Fibroblast of skin of right quadriceps (primary cell): Measurements from ENCODE around the gene URB1.
"Not testable (repeated sequence)": the region's sequence is repeated elsewhere in the genome, so short reads cannot be mapped to it uniquely, and the experiment has no call there.

Experiments used
- DNase-seq: peaks from one replicate; pipeline ENCODE4 v3.0.0-alpha.2; 2013

URB1 gene

DNA sequence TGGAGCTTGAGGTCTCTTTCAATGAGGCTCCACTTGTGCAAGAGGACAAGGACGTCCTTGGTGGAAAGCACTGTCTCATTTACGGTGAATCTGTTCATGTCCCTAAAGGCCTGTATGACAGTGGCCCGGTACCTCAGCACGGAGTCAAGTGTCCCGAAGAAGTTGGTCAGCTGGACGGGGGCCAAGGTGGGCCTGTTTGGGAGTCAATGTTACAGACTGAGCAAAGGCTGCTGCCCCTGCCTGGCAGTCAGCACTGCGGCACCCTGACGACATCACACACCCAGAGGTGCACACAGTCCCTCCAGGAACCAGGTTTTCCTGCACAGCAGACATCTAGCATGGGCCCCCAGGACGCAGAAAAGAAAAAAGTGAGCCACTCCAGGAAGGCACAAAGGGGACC is 75.1 kb downstream of the URB1 start:
- no peak for DNase-seq

DNA sequence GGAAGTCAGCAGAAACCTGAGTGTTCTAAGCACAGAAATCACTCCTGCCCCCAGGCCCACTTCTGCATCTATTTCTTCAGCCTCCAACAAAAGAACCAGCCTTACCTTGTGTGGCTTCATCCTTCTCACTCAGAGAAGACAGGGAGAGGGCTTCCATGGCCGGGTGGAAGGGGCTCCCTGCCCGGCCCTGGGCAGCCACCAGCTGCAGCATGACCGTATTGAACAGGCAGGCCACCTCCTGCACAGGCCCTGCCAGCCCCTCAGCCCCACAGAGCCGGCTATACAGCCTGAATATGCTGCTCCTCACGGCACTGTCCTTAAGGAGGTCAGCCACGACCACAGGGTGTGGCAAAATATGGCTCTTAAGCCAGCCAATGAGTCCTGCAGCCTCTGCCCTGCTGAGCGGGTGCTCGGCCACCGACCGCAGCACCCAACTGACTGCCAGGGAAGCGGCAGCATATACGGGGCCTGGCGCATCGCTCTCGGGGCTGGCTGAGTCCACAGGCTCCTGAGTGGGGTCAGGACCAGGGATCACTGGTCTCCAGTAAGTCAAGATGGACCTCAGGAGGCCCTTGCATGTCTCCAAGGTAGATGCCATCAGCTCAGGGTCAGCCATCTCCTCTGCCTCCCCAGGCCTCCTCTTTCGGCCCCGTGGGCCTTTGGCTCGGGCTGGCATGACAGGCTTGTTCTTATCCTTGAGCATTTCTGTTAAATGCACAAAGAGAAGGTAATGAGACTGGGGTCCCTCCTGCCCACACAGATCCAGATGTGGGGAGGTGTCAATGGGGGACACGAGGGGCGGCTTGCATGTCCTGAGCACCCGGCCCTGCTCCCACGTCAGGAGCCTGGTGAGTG is 76.2 kb downstream of the URB1 start:
- no peak for DNase-seq

DNA sequence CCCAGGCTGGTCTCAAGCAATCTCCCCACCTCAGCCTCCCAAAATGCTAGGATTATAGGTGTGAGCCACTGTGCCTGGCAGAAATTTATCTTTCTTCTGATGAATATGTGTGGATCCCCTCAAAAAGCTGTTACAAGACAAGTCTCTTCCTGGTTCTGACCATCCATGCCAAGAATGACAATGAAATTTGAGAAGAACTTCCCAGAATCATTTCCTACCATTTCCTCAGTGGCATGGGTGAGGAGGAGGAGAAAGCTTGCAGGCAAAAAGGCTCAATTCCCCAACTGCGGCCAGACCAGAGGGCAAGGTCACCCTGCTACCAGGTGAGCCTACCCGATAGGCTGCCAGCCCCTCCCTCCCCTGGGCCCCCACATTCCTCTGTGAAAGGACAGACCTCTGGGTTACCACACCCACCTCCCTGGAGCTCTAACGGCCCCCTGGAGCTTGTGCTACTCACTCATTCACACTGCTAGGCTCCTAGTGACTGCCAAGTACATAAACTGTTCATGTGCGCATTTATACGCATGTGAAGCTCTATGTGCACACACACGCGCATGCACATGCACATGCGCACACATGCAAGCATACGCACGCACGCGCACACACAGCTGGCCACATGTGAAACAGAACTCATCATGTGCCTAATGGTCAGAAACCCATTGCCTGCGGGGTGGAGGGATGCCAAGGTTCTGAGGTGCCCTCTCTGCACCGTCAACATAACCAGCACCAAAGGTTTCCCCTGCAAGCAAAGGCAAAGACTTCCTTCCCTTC is 77.1 kb downstream of the URB1 start:
- no peak for DNase-seq

DNA sequence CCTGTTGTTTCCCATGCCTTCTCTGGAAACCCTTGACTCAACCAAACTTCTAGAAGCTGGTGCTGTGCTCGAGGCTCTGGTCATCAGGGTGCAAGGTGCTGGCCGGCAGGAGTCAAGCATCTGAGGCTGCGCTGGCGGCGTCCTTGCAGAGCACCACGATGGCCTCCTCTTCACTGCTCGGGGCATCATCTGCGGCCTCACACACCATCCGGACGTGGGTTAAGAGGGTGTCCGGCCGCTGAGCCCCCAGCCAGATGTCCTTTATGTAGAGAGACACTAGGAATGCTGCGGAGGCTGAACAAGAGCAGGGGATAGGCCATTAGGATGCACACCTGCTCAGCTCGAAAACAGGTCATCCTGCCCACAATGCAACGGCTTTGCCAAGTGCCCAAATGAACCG is 78.0 kb downstream of the URB1 start:
- no peak for DNase-seq

DNA sequence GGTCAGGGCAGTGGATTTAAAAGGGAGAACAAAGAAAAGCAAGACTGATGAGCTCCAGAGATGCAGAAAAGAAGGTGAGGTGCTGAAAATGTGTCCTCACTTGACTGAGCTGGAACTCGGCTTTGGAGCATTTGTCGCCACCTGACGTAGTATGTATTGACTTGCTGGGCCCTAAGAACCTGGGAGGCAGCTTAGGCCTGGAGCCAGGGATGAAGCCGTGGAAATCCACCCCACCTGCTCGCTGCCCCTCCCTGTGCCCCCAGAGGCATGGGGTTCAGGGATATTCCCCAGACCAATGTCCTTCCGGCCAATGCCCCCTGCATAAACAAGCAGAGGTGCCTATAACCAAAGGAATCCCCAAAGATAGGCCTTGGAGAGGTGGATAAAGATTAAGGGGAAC is 79.8 kb downstream of the URB1 start:
- no peak for DNase-seq

DNA sequence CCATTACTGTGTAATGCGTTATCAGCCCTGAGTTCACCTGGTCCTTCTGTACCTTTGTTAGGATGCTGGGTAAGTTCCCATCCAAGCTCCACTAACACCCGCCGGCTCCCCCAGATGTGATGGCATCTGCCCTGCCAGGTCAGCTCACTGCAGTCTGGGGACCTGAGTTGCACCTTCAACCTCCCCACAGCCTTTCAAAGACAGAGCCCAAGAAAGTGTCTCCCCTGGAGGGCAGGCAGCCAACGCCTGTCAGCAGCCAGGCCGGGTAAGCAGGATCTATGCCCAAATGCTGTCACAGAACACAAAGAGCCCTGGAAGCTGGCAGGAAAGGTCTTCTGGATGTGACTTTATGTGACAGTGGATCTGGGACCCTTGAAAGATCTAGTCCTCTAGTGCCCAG is 80.5 kb downstream of the URB1 start:
- no peak for DNase-seq

DNA sequence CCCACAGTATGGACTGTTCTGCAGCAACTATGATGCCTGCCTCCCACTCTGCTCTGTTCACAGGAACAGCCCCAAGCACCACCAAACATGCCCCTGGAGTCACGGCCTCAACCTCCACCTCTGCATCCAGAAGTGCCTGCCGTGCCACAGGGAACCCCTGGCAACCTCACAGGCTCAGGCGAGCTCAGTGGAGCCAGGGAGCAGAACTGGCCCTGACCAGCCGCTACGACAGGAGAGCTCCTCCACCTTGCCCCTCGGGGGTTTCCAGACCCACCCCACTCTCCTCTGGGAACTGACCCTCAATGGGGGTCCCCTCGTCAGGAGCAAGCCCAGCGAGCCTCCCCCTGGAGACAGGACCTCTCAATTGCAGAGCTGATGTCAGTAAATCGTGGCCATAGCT is 81.2 kb downstream of the URB1 start:
- DNase-seq = no peak

DNA sequence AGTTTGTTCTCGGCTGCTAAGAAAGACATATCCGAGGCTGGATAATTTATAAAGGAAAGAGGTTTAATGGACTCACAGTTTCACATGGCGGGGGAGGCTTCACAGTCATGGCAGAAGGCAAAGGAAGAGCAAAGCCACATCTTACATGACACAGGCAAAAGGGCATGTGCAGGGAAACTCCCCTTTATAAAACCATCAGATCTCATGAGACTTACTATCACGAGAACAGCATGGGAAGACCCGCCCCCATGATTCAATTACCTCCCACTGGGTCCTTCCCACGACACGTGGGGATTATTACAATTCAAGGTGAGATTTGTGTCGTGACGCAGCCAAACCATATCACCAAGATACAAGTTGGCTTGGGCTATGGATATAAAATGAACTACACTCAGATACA is 81.8 kb downstream of the URB1 start:
- not testable (repeated sequence) for DNase-seq

DNA sequence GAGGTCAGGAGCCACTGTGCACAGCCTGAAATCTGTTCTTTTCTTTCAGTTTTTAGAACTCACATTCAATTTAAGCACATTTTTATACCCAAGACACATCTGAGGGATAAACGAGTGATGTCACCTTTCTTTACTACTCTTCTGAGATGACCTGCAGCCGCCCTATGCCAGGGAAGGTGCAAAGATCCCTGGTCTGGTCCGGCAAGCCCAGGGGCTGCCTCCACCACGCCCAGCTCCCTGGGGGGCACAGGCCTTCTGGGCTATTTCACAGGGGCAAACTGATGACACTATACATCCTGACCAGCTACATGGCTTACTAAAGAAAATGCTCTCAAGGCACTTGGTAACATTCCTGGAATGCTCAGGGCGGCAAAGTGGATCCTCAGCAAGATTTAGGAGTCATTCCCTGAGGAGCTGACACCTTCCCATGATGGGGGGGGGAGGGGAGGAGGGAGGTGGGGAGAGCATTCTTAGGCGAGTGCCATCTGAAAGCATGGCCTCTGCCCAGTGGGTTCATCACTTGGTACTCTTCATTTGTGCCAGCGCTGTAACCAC is 82.8 kb downstream of the URB1 start:
- no peak for DNase-seq

DNA sequence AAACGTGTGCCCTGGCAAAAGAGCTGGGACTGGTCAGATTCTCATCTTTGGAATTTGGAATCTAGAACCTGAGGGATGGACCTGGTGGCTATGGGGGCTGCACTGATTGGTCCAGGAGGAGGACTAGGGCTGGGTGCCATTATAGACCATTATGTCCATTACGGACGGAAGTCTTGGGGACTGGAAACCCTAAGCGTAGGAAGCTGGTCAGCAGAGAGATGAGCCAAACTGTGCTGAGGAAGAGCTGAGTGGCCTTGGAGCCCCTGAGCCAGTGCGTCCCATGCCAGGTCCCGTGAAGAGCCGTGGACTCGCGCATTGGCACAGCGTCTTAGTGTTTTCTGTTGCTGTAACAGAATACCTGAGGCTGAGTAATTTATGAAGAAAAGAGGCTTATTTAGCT is 84.1 kb downstream of the URB1 start:
- DNase-seq = no peak

DNA sequence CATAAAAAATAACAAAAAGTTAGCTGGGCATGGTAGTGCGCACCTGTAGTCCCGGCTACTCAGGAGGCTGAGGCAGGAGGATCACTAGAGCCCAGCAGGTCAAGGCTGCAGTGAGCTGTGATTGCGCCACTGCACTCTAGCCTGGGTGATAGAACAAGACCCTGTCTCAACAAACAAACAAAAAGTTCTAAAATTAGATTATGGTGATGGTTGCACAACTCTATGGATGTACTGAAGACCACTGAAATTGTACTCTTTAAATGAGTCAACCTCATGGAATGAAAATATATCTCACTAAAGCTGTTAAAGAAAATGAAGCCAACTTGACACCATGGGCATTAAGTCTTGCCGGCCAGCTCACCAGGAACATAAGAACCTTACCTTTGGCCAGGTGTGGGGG is 85.1 kb downstream of the URB1 start:
- DNase-seq = peak; percentile 35

DNA sequence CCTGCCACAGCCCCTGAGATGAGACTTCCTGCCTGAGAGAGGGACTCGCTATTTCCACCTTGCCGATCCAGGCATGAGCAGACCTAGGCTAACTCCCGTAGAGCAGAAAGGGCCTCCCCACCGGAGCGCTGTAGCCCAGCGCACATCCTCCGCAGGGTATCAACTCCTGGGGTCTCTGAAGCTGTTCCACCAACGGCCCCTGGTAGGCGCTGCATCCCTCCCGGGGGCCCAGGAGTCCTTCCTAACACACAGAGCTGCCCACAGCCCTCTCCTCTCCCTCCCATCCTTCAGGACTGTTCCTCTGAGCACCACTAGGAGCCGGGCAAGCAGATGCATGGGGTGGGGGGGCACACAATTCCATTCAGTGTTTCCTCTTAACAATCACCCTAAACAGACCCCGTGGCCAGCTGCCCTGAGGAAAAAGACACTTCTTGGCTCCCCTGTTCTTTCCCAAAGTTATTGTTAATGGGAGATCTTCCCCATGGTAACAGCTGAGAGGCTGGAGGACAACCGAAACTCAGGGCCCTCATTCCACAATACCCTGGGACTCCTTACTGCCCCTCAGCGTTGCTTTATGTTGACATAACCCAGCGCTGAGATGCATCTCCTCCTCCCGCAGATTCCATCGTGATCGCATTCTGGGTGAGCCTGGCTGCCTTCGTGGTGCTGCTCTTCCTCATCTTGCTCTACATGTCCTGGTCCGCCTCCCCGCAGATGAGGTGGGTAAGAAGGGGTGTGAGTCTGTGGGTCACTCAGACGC is 86.6 kb downstream of the URB1 start:
- DNase-seq = no peak

DNA sequence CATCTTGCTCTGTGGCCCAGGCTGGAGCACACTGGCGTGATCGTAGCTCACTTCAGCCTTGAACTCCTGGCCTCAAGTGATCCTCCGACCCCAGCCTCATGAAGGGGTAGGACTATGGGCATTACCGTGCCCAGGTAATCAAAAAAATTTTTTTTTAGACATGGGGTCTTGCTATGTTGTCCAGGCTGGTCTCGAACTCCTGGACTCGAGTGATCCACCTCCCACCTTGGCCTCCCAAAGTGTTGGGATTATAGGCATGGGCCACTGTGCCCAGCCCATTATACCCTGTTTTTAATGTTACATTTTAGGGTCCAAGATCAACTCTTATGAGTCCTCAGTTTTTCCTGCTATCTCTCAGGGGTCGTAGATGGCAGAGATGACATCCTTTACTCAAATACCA is 87.8 kb downstream of the URB1 start:
- DNase-seq = no peak

DNA sequence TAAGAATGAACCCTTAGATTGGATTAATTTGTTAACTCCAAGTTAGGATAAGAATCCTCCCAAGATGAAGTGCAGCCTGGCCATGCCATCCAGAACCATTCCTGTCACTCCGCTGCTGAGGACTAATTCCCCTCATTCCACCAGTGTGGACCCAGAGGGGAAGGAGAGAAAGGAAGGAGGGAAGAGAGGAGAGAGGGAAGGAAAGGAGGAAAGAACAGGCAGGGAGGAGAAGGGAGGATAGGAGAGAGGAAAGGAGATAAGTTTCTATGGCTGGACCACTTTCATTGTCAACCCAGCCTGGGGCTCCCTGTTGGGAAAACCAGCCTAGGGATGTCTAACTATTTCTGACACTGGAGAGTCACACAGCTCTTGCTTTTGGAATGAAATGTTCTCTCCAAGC is 89.4 kb downstream of the URB1 start:
- DNase-seq = no peak

DNA sequence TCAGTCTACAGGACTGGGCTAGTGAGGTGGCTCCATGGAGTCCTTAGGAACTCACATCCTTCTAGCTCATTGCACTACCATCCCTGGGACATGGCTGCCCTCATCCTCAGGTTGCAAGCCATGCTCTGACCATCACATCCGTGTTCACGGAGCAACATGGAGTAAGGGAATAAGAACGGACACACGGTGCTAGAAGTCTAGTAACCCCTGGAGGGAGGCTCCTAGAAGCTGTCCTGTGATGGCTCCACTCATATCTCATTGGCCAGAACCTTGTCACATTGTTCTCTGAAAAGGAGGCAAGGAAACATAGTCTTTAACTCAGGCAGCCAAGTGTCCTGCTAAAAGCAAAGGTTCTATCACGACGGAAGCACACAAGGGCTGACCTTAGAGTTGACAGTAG is 90.3 kb downstream of the URB1 start:
- DNase-seq = no peak

DNA sequence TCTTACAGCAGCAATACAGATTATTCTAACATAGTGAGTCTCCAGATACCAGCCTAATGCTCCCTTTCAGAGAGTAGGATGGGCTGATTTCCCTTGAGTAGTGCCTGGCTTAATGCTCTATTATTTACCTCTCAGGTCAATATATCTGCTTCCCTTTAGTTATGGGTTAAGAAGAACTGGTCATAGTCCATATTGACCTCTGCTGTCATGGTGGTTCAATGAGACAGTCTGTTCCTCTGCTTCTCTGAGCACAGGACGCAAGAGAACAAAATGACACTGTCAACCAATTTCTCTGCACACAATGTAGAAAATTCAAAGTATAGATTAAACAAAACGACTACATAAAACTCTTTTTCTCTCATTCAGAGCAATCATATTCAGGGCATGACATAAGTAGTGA is 91.2 kb downstream of the URB1 start:
- DNase-seq = no peak

DNA sequence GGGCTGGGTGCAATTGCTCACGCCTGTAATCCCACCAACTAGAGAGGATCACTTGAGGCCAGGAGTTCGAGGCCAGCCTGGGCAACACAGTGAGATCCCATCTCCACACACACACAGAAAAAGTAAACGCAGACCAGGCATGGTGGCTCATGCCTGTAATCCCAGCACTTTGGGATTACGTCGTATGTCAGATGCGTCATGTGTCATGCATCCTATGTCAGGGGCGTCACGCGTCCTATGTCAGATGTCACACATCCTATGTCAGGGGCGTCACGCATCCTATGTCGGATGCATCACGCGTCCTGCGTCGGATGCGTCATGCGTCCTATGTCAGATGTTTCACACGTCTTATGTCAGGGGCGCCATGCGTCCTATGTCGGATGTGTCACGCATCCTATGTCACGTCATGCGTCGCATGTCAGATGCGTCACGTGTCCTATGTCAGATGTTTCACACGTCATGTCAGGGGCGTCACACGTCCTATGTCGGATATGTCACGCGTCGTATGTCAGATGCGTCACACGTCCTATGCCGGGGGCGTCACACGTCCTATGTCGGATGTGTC is 92.6 kb downstream of the URB1 start:
- no peak for DNase-seq

DNA sequence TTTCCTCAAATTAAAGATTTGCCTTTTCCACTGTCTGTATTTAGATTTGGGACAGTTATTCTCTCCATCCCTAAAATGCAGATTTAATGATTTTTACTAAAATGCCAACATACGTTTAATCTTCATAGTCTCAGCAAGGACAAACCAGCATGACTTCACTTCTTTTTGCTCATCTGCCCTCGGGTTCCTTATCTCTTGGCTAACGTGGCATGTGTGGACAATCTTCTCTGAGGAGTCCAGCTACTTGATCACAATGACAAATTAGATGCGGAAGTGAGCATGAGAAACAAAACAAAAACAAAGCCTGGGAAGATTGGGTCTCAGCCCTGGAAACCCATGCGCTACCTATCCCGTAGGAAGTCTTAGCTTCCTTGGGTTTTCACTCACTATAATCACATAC is 93.1 kb downstream of the URB1 start:
- no peak for DNase-seq

DNA sequence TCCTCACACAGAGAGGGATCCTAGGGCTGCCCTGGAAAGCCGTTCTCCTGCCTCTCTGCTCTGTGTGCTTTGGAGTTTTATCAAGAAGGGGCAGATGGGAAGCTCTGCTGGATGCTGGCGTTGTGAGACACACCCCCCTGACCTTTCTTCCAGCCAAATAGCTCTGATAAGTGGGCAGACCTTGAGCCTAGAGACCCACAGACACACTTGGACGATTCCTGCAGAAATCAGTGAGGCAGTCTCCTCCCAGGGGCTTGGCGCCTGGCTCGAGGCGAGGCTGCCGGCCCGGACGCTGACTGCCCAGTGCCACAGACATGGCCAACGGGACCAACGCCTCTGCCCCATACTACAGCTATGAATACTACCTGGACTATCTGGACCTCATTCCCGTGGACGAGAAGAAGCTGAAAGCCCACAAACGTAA is 94.1 kb downstream of the URB1 start, which contains the start of gene MRAP:
Gene MRAP (plus strand): TSS at position 198 of the 424 bp plus-strand sequence. CDS start 117 bp downstream, at position 315.
- DNase-seq = no peak

DNA sequence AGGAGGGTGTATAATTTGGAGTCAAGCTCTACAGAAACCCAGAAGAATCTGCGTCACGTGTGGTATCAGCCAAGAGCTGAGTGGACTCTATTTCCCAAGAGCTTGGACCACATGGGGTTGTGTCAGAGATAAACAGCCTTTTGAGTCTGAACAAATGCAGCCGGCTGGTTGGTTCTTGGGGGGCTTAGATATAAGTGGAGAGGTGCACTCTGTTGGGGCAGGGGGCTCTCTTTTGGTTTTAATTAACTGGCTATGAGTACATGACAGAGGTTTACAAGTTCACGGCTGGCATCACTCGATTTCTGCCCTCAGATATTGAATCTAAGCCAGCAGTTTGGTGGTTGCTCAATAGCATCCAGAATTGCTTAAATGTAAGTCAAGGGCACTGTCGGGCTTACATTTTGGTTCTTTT is 94.7 kb downstream of the URB1 start:
- DNase-seq = no peak

DNA sequence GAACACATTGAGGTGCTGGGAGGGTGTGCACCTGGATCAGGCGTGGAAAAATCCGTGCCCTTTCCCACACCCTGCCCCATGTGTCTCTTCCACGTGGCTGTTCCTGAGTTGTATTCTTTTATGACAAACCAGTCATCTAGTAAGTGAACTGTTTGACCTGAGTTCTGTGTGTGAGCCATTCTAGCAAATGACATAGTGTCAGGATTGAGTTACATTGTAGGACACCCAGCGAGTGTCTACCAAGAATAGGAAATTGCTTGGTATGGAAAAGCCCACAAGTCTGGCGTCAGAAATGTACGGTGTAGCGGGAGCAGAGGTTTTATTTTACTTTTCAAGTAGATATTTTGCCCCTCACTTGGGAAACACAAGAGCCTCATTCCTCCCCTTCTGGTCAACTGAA is 95.4 kb downstream of the URB1 start:
- DNase-seq = no peak

DNA sequence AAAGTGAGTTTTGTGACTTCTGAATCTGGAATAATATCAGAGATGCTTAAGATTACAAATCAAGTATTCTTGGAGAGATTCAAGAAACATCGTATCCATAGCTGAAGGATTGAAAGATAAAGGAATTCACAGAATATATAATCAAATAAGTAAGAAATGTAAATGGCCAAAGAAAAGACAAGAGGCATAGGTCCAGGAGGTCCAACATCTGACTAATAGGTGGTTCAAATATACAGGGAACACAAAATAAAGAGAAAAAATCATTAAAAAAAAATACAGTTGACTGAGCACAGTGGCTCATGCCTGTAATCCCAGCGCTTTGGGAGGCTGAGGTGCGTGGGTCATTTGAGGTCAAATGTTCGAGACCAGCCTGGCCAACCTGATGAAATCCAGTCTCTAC is 107.3 kb downstream of the URB1 start:
- no peak for DNase-seq

DNA sequence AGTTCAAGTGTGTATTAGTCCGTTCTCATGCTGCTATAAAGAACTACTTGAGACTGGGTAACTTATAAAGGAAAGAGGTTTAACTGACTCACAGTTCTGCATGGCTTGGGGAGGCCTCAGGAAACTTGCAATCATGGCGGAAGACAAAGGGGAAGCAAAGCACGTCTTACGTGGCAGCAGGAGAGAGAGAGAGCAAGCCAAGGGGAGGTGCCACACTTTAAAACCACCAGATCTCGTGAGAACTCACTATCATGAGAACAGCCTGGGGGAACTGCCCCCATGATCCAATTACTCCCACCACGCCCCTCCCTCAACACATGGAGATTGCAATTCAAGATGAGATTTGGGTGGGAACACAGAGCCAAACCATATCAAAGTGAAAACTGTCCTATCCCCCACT is 109.8 kb downstream of the URB1 start:
- no peak for DNase-seq
